Psoas muscle (tissue), 8 donors: ENCODE measurements around the gene MLIP. TPM values are rescaled to one million over a fixed set of nuclear protein-coding genes. Genes with fewer than 3 reads are reported as not detected.
"Not testable (repeated sequence)": the region's sequence is repeated elsewhere in the genome, so short reads cannot be mapped to it uniquely, and the experiment has no call there.

ENCODE experiments used
- ATAC-seq, 4 donors: fragments of 200-7000 bp; cut with Tn5 transposase; one replicate each; pipeline ENCODE4 v1.9.1; 2020; ENCODE audit warnings: moderate library complexity in 3 of 4, mild to moderate bottlenecking in 2 of 4
- DNase-seq, 2 donors: peaks; one replicate each; pipeline ENCODE4 v3.0.0-alpha.2; 2020
- H3K27ac ChIP-seq: fragments of 200-600 bp; one replicate; pipeline ENCODE4 v1.8.0; 2022
- H3K27me3 ChIP-seq, 3 donors: fragments of 200-600 bp in 1 of 3; one replicate each; pipeline versions ENCODE4 v1.6.1 to v1.8.0; 2013 to 2022; ENCODE audit warnings: low read length in 2 of 3, mild to moderate bottlenecking in 2 of 3, moderate library complexity in 1 of 3; ENCODE audit not compliant: insufficient read depth in 3 of 3
- H3K36me3 ChIP-seq, 2 donors: fragments of 200-600 bp in 1 of 2; one replicate each; pipeline versions ENCODE4 v1.6.1 to v1.8.0; 2013 to 2022; ENCODE audit warnings: low read depth in 1 of 2, mild to moderate bottlenecking in 1 of 2, moderate library complexity in 1 of 2; ENCODE audit not compliant: insufficient read depth in 1 of 2
- H3K4me1 ChIP-seq: fragments of 200-600 bp; one replicate; pipeline ENCODE4 v1.8.0; 2022
- H3K4me3 ChIP-seq: fragments of 200-600 bp; one replicate; pipeline ENCODE4 v1.8.0; 2022; ENCODE audit warnings: mild to moderate bottlenecking
- H3K9me3 ChIP-seq: fragments of 200-600 bp; one replicate; pipeline ENCODE4 v1.8.0; 2022
- WGBS, 3 donors: extraction: QIAGEN DNeasy Blood & Tissue Kit; methylation state at CpG; one replicate each; pipeline versions ENCODE4 v1.1.6 to v1.1.7; 2013; 5-methylcytosine and 5-hydroxymethylcytosine counted together
- intact Hi-C, 2 donors: fragments of 100-400 bp; cut with DNase I; formaldehyde crosslinking; loops; one replicate each; pipeline versions ENCODE4 v1.11.0 to v1.14.2; 2022
- polyA plus RNA-seq, 3 donors: library from polyadenylated mRNA; stranded (reverse); fragments of 200-250 nt; gene quantifications; one replicate each; pipeline ENCODE4 v1.2.3, GENCODE V29; 2013
- total RNA-seq, 4 donors: library from RNA; stranded (reverse); fragmentation: NEBNext Ultra II Directional in 2 of 4; extraction: Animal tissue kit (Norgen Biotek cat#: 25700) in 2 of 4; gene quantifications; one replicate each; pipeline versions ENCODE4 v1.2.1 to v1.2.4, GENCODE V29; 2021 to 2023
- TF ChIP-seq, protein P1 (sequence below): fragments of 200-600 bp; IDR thresholded peaks from one replicate; pipeline ENCODE4 v1.8.0; 2022; ENCODE audit warnings: antibody characterized with exemption
- donor health status: healthy with polysubstance abuse.
- donor health status: DM: no; HTN: no; CAD: no; lungs with moderate emphysema.
- donor health status: Bipolar disorder and iron deficiency.
- donor health status: healthy.
- donor health status: DM: yes; HTN: yes; CAD: no.
- donor health status: DM: no; HTN: no; CAD: no.
- donor health status: DM: no; HTN: no; CAD: no.
- donor health status: DM: yes; HTN: yes; CAD: no.

MLIP gene
- total and polyA plus RNA-seq, 7 donors: 51.5 to 365 (median 163) TPM

DNA sequence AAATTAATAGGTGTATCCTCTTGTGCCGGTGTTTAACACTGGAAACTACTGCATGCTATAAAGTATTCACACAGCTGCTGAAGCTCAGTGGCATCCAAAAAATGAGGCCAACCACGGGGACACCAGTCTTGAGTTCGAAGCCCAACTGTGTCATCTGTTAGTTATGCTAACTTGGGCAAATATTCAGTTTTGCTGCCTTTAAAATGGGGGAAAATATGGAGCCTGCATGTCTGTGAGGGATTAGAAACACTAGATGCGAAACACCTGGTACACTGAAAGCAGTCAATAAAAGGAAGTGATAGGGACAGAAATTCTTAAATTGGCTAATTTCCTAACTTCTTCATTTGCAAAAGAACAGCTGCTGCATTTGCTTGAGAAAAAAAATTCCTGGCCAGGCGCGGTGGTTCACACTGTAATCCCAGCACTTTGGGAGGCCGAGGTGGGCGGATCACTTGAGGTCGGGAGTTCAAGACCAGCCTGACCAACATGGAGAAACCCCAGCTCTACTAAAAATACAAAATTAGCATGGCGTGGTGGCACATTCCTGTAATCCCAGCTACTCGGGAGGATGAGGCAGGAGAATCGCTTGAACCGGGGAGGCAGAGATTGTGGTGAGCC, 36.6 kb upstream of the MLIP start:
- intact Hi-C loops: loop anchor here in 1 of 2 donors (10.0 kb wide), 1 partner anchor 60 kb away; no protein-coding TSS in a partner anchor
- DNase-seq (no peak), ATAC-seq (peak; percentile 63 to 74 (median 64))
- peaks cover 76% of the 10 kb centered on the region for H3K4me1 ChIP-seq
- H3K27me3 ChIP-seq: no peaks in the 10 kb centered on the region
- H3K36me3 ChIP-seq: no peaks in the 10 kb centered on the region
- H3K4me3 ChIP-seq: peak overlapping the region; percentile 23
- TF ChIP-seq, protein P1, sequence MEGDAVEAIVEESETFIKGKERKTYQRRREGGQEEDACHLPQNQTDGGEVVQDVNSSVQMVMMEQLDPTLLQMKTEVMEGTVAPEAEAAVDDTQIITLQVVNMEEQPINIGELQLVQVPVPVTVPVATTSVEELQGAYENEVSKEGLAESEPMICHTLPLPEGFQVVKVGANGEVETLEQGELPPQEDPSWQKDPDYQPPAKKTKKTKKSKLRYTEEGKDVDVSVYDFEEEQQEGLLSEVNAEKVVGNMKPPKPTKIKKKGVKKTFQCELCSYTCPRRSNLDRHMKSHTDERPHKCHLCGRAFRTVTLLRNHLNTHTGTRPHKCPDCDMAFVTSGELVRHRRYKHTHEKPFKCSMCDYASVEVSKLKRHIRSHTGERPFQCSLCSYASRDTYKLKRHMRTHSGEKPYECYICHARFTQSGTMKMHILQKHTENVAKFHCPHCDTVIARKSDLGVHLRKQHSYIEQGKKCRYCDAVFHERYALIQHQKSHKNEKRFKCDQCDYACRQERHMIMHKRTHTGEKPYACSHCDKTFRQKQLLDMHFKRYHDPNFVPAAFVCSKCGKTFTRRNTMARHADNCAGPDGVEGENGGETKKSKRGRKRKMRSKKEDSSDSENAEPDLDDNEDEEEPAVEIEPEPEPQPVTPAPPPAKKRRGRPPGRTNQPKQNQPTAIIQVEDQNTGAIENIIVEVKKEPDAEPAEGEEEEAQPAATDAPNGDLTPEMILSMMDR: no peak
- 25 to 49% (median 35%) methylated on average over 13 of the region's 13 CpGs for WGBS, 3 donors
- H3K27ac ChIP-seq: peak overlapping the region; percentile 67
- no peaks in the 10 kb centered on the region for H3K9me3 ChIP-seq

DNA sequence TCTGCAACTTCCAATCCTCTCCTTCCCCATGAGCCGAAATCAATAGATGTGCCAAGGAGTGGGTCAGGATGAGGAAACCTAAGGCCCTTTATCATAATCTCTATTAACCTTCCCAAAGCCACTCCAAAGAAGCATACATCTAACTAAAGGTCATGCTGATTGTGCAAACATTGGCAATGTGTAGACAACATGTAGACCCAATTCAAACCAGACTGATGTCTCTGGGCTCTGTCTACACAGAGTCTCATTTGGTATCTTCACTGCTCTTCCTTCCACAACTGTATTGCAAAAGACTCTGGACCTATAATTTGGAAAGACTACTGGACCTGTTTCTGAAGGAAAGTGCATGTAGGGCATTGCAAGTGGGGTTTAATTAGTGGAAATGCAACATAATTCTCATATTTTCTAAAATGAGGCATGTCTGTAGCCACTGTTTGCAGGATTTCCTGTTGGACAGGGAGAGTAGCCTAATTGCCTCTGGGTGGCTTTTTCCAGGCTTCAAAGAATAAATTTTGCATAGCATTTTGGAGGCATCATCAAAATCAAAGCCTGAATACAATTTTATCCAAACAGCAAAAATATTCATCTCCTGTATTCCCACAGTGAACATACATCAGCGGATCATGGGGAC, 35.0 kb upstream of the MLIP start:
- ATAC-seq (no peak), DNase-seq (no peak)
- no peaks in the 10 kb centered on the region for H3K36me3 ChIP-seq
- intact Hi-C loops: loop anchor here in 1 of 2 donors (10.0 kb wide), 1 partner anchor 61 kb away; no protein-coding TSS in a partner anchor
- H3K4me3 ChIP-seq: no peak overlapping the region
- no peaks in the 10 kb centered on the region for H3K27me3 ChIP-seq
- no peaks in the 10 kb centered on the region for H3K9me3 ChIP-seq
- H3K4me1 ChIP-seq: peaks cover 64% of the 10 kb centered on the region
- TF ChIP-seq, protein P1: no peak
- 81 to 86% (median 84%) methylated on average over 2 of the region's 2 CpGs for WGBS, 3 donors
- peak overlapping the region; percentile 67 for H3K27ac ChIP-seq

DNA sequence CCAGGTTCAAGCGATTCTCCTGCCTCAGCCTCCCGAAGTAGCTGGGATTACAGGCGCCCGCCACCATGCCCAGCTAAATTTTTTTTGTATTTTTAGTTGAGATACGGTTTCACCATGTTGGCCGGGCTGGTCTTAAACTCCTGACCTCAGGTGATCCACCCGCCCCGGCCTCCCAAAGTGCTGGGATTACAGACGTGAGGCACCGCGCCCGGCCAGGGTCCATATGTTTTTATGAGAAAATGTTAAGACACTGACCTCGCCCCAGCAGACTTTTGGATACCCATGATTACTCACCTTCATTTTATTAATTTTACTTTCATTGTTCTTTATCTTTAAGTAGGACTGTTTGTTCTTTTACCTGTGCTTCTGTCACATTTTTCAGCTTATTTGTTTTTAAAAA, 29.7 kb upstream of the MLIP start:
- H3K36me3 ChIP-seq, H3K4me3 ChIP-seq, H3K9me3 ChIP-seq, H3K27me3 ChIP-seq, ATAC-seq, DNase-seq: not testable (repeated sequence)
- 71 to 95% (median 72%) methylated on average over 13 of the region's 13 CpGs for WGBS, 3 donors
- Histone ChIP-seq H3K27ac (peak overlapping the region; percentile 83), H3K4me1 (peaks cover 52% of the 10 kb centered on the region)
- intact Hi-C loops: loop anchor here in 1 of 2 donors (5.0 kb wide), 1 partner anchor 64 kb away; no protein-coding TSS in a partner anchor

DNA sequence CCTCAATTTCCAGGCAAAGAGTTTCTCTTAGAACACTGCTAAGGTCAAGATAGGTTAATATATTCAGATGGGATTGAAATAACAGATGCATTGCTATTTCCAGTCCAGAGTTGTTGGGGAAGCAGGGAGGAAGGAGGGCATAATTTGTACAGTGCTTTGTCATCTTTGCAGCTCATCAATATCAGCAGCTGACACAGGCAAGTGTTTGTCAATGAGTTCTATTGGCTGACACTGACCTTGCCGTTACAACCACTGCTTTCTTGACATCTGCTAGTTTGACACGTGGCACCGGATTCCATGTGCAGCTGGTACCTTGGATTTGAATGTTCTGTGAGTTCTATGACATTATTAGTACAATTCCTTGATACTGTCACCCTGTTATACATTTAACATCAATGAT, 28.0 kb upstream of the MLIP start:
- DNase-seq (peak in 1 of 2 donors; percentile 65), ATAC-seq (peak; percentile 33 to 60 (median 53))
- intact Hi-C loops: loop anchor here in 1 of 2 donors (5.0 kb wide), 1 partner anchor 66 kb away; no protein-coding TSS in a partner anchor
- TF ChIP-seq, protein P1: no peak
- WGBS, 3 donors: 7 to 13% (median 9%) methylated on average over 3 of the region's 3 CpGs
- Histone ChIP-seq H3K27me3 (no peaks in the 10 kb centered on the region), H3K4me1 (peaks cover 53% of the 10 kb centered on the region), H3K4me3 (peak overlapping the region; percentile 50), H3K27ac (peak overlapping the region; percentile 83), H3K9me3 (no peaks in the 10 kb centered on the region), H3K36me3 (peaks cover 0 to 3% of the 10 kb centered on the region in 2 donors)

DNA sequence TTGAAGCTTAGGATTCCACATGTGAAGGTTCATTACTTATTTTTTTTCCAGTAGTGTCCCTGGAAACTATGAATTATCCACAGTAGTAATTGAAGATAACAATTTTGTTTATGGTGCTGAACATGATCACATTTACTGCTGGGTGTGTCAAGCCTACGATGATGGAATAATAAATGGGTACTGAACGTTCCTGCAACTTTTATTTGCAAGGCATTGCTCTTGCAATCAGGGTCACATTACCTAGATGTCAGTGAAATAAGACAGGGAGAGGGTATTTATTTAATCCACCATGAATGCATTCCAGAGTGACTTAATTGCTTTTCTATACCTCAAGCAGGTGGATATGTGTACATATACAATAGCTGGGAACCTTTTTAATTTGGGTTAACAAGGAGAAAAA, 27.0 kb upstream of the MLIP start:
- Histone ChIP-seq H3K27me3 (no peaks in the 10 kb centered on the region), H3K4me1 (peaks cover 61% of the 10 kb centered on the region), H3K4me3 (peak overlapping the region; percentile 50), H3K27ac (peak overlapping the region; percentile 83), H3K9me3 (no peaks in the 10 kb centered on the region), H3K36me3 (peaks cover 0 to 3% of the 10 kb centered on the region in 2 donors)
- intact Hi-C loops: loop anchor here in 1 of 2 donors (5.0 kb wide), 1 partner anchor 67 kb away; no protein-coding TSS in a partner anchor
- WGBS, 3 donors: 14 to 31% (median 24%) methylated on average over 2 of the region's 2 CpGs
- ATAC-seq (peak in 3 of 4 donors; percentile 65 to 76 (median 73)), DNase-seq (no peak)
- TF ChIP-seq, protein P1: no peak
